ENCODE measurements around the gene GRIA4.

The GRIA4 gene

DNA sequence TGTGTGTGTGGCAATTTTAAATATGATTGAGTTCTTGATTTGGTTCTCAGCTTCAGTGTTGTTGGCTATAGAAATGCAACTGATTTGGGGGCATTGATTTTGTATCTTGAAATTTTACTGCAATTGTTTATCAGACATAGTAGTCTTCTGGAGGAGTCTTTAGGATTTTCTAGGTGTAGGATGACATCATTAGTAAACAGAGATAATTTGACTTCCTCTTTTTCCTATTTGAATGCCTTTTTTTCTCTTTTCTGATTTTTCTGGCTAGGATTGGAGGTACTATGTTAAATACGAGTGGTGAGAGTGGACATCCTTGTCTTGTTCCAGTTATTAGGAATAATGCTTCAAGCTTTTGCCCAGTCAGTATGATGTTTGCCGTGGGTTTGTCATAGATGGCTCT is 287.3 kb downstream of the GRIA4 start:
- Histone ChIP-seq H3K27me3 (ENCODE audit: control insufficient read depth in 2 of 2, insufficient read depth in 2 of 2, low read length in 2 of 2) (no peaks in the 10 kb centered on the region), H3K9ac (ENCODE audit: low read depth in 1 of 2, low read length in 2 of 2) (no peak overlapping the region), H3K9me3 (ENCODE audit: control insufficient read depth in 2 of 2, low read length in 2 of 2) (no peaks in the 10 kb centered on the region), H3K4me3 (ENCODE audit: low read length in 2 of 2) (no peak overlapping the region), H3K27ac (ENCODE audit: low read depth in 2 of 2, low read length in 2 of 2) (no peak overlapping the region), H3K36me3 (ENCODE audit: control insufficient read depth in 2 of 2, insufficient read depth in 2 of 2, low read length in 2 of 2) (no peaks in the 10 kb centered on the region), H3K4me1 (ENCODE audit: control insufficient read depth in 2 of 2, insufficient read depth in 2 of 2, low read length in 2 of 2) (no peaks in the 10 kb centered on the region)

DNA sequence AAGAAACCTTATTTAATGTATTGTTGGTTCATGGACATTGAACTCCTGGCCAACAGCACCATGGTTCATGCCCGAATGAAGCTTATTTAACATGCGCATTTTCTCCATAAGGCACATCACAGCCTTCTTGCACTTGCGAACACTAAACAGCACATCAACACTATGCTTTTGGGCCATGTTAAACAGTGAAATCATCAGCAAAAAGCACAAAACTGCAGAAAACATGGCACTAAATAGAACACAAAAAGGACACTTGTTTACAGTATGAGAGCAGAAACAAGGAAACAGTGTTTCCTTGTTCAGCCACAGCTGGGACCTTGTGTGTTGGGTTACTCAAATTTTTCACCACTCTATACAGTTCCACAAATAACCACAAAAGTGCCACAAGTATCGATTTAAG is 289.9 kb downstream of the GRIA4 start:
- Histone ChIP-seq H3K27me3 (ENCODE audit: control insufficient read depth in 2 of 2, insufficient read depth in 2 of 2, low read length in 2 of 2) (no peaks in the 10 kb centered on the region), H3K9me3 (ENCODE audit: control insufficient read depth in 2 of 2, low read length in 2 of 2) (no peaks in the 10 kb centered on the region), H3K9ac (ENCODE audit: low read depth in 1 of 2, low read length in 2 of 2) (no peak overlapping the region), H3K36me3 (ENCODE audit: control insufficient read depth in 2 of 2, insufficient read depth in 2 of 2, low read length in 2 of 2) (no peaks in the 10 kb centered on the region), H3K4me1 (ENCODE audit: control insufficient read depth in 2 of 2, insufficient read depth in 2 of 2, low read length in 2 of 2) (no peaks in the 10 kb centered on the region), H3K4me3 (ENCODE audit: low read length in 2 of 2) (no peak overlapping the region), H3K27ac (ENCODE audit: low read depth in 2 of 2, low read length in 2 of 2) (no peak overlapping the region)

DNA sequence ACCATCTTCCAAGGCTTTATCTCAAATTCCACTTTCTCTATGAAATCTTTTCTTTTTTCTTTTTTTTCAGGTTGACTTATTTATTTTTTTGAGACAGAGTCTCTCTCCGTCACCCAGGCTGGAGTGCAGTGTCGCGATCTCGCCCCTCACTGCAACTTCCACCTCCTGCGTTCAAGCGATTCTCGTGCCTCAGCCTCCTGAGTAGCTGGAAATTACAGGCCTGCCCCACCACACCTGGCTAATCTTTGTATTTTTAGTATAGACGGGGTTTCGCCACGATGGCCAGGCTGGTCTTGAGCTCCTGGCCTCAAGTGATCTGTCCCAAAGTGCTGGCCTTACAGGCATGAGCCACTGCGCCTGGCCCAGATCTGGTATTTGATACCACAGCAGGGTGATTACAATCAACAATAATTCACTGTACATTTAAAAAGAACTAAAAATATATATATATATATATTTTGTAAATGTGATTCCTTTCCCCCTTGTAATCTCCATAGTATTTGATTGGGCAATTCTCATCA is 290.7 kb downstream of the GRIA4 start:
- no peak overlapping the region for H3K9ac ChIP-seq (ENCODE audit: low read depth in 1 of 2, low read length in 2 of 2)
- no peaks in the 10 kb centered on the region for H3K4me1 ChIP-seq (ENCODE audit: control insufficient read depth in 2 of 2, insufficient read depth in 2 of 2, low read length in 2 of 2)
- no peaks in the 10 kb centered on the region for H3K9me3 ChIP-seq (ENCODE audit: control insufficient read depth in 2 of 2, low read length in 2 of 2)
- no peaks in the 10 kb centered on the region for H3K27me3 ChIP-seq (ENCODE audit: control insufficient read depth in 2 of 2, insufficient read depth in 2 of 2, low read length in 2 of 2)
- no peak overlapping the region for H3K27ac ChIP-seq (ENCODE audit: low read depth in 2 of 2, low read length in 2 of 2)
- no peak overlapping the region for H3K4me3 ChIP-seq (ENCODE audit: low read length in 2 of 2)
- H3K36me3 ChIP-seq (ENCODE audit: control insufficient read depth in 2 of 2, insufficient read depth in 2 of 2, low read length in 2 of 2): no peaks in the 10 kb centered on the region

DNA sequence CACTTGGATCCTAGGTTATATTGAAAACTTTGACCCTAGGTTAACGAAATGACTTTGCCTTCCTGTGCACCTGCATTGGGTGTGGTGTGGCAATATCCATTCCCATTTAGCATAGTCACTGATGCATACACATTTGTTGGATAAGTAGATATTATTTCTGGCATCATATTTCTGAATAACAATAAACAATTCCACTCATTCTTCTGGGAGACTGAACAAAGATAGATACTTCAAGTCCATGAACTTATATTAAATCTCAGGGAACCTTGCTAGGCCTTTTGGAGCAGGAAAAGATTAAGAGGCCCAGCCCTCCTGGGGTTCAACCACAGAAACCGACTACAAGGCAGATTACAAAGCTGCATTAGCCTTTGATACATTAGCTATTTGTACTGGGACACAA is 293.2 kb downstream of the GRIA4 start:
- no peak overlapping the region for H3K9ac ChIP-seq (ENCODE audit: low read depth in 1 of 2, low read length in 2 of 2)
- H3K4me3 ChIP-seq (ENCODE audit: low read length in 2 of 2): no peak overlapping the region
- H3K9me3 ChIP-seq (ENCODE audit: control insufficient read depth in 2 of 2, low read length in 2 of 2): no peaks in the 10 kb centered on the region
- H3K36me3 ChIP-seq (ENCODE audit: control insufficient read depth in 2 of 2, insufficient read depth in 2 of 2, low read length in 2 of 2): no peaks in the 10 kb centered on the region
- no peak overlapping the region for H3K27ac ChIP-seq (ENCODE audit: low read depth in 2 of 2, low read length in 2 of 2)
- H3K27me3 ChIP-seq (ENCODE audit: control insufficient read depth in 2 of 2, insufficient read depth in 2 of 2, low read length in 2 of 2): no peaks in the 10 kb centered on the region
- H3K4me1 ChIP-seq (ENCODE audit: control insufficient read depth in 2 of 2, insufficient read depth in 2 of 2, low read length in 2 of 2): no peaks in the 10 kb centered on the region

DNA sequence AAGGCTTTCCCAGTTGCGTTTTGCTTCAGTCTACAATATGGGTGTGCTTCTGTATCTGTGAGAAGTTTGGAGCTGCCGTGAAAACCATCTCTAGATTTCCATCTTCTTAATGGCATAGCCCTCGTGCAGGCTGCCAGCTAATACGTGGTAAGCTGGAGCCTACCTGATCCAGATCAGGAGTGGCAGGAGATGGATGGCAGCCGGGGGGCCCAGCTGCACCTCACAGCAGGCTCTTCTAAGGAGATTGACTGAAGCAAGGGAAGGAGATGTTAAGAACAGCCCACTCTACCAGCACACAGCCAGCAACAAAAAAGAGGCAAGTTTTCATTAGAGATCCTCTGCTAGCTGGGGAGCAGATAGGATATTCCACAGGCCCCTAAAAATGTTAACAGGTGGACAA is 296.6 kb downstream of the GRIA4 start:
- Histone ChIP-seq H3K4me1 (ENCODE audit: control insufficient read depth in 2 of 2, insufficient read depth in 2 of 2, low read length in 2 of 2) (no peaks in the 10 kb centered on the region), H3K9ac (ENCODE audit: low read depth in 1 of 2, low read length in 2 of 2) (no peak overlapping the region), H3K4me3 (ENCODE audit: low read length in 2 of 2) (no peak overlapping the region), H3K27ac (ENCODE audit: low read depth in 2 of 2, low read length in 2 of 2) (no peak overlapping the region), H3K9me3 (ENCODE audit: control insufficient read depth in 2 of 2, low read length in 2 of 2) (no peaks in the 10 kb centered on the region), H3K27me3 (ENCODE audit: control insufficient read depth in 2 of 2, insufficient read depth in 2 of 2, low read length in 2 of 2) (no peaks in the 10 kb centered on the region), H3K36me3 (ENCODE audit: control insufficient read depth in 2 of 2, insufficient read depth in 2 of 2, low read length in 2 of 2) (no peaks in the 10 kb centered on the region)

DNA sequence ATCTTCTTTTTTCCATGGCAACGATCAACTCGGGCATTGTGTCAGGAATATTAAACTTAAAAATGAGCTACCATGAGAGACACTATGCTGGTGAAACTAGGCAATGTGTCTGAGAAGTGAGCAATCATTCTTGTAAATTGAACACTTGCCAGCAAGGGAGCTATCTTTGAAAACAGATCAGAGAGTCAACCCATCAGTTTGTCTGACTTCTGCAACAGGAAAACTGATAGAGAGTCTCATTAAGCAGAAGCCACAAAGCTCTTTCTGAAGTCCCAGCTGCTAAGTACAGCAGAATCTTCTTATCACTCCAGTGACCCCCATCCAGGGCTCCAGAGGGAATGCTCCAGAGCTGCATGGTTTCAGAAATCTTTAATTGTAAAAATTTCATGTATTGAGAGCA is 297.4 kb downstream of the GRIA4 start:
- no peak overlapping the region for H3K9ac ChIP-seq (ENCODE audit: low read depth in 1 of 2, low read length in 2 of 2)
- no peaks in the 10 kb centered on the region for H3K4me1 ChIP-seq (ENCODE audit: control insufficient read depth in 2 of 2, insufficient read depth in 2 of 2, low read length in 2 of 2)
- H3K27ac ChIP-seq (ENCODE audit: low read depth in 2 of 2, low read length in 2 of 2): no peak overlapping the region
- no peak overlapping the region for H3K4me3 ChIP-seq (ENCODE audit: low read length in 2 of 2)
- H3K36me3 ChIP-seq (ENCODE audit: control insufficient read depth in 2 of 2, insufficient read depth in 2 of 2, low read length in 2 of 2): no peaks in the 10 kb centered on the region
- H3K27me3 ChIP-seq (ENCODE audit: control insufficient read depth in 2 of 2, insufficient read depth in 2 of 2, low read length in 2 of 2): no peaks in the 10 kb centered on the region
- no peaks in the 10 kb centered on the region for H3K9me3 ChIP-seq (ENCODE audit: control insufficient read depth in 2 of 2, low read length in 2 of 2)

DNA sequence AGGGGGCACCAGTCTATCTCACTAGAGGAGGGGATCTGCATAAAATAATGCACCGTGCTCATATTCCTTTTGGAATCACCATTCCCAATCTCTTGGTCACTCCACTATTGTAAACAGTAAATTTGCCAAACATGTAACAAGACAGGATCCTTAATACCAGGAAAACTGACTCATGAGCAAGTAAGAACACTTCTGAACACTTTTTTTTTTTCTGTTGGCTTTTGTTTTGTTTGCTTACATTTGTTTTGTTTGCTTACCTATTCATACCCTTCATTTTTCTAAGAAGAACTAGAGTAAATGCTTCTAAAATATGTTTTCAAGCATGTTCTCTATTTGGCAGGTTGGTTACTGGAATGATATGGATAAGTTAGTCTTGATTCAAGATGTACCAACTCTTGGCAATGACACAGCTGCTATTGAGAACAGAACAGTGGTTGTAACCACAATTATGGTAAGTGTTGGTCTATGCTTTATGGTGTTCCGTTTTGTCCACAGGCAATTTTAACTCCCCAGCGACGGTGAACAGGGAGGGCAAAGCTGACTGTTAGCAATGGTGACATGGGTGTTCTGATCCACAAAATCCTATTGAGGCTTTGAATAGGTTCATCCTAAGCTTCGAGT is 300.3 kb downstream of the GRIA4 start:
- no peak overlapping the region for H3K27ac ChIP-seq (ENCODE audit: low read depth in 2 of 2, low read length in 2 of 2)
- H3K9me3 ChIP-seq (ENCODE audit: control insufficient read depth in 2 of 2, low read length in 2 of 2): no peaks in the 10 kb centered on the region
- no peaks in the 10 kb centered on the region for H3K27me3 ChIP-seq (ENCODE audit: control insufficient read depth in 2 of 2, insufficient read depth in 2 of 2, low read length in 2 of 2)
- no peak overlapping the region for H3K9ac ChIP-seq (ENCODE audit: low read depth in 1 of 2, low read length in 2 of 2)
- H3K4me3 ChIP-seq (ENCODE audit: low read length in 2 of 2): no peak overlapping the region
- H3K4me1 ChIP-seq (ENCODE audit: control insufficient read depth in 2 of 2, insufficient read depth in 2 of 2, low read length in 2 of 2): no peaks in the 10 kb centered on the region
- H3K36me3 ChIP-seq (ENCODE audit: control insufficient read depth in 2 of 2, insufficient read depth in 2 of 2, low read length in 2 of 2): no peaks in the 10 kb centered on the region

DNA sequence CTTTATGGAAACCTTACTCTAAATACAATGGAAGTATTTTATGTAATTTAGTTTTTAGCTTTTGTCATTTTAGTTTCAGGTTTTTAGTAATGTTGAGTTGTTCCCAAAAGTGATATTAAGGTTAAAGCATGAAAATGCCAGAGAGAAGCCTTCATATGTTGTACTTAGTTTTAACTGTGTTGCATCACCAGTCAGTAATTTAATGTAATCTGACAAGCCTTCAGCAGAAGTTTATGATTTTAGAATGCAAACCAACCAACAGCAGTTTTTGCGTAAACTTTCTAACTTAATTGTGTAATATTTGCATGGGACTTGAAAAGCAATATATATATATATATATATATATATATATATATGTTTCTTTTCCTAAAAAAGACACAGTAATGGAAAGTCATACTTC is 301.6 kb downstream of the GRIA4 start:
- no peak overlapping the region for H3K27ac ChIP-seq (ENCODE audit: low read depth in 2 of 2, low read length in 2 of 2)
- no peaks in the 10 kb centered on the region for H3K4me1 ChIP-seq (ENCODE audit: control insufficient read depth in 2 of 2, insufficient read depth in 2 of 2, low read length in 2 of 2)

DNA sequence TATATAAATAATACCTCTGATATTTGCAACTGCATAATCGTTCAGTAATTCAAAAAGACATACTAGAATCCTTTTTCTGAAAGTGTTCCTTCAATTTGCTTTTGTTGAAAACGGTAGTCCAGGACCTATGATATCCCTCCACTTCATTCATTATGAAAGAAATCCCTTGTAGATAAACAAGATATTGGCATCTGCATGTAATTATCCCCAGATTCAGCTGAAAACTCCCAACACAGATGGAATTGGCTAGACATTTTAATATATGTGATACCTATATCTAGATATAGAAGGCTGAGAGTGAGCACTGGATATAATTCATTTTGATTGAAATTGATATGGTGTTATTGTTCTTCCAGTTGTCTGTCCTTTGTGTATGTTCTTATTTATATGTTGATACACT is 302.8 kb downstream of the GRIA4 start:
- Histone ChIP-seq H3K9ac (ENCODE audit: low read depth in 1 of 2, low read length in 2 of 2) (no peak overlapping the region), H3K9me3 (ENCODE audit: control insufficient read depth in 2 of 2, low read length in 2 of 2) (no peaks in the 10 kb centered on the region), H3K36me3 (ENCODE audit: control insufficient read depth in 2 of 2, insufficient read depth in 2 of 2, low read length in 2 of 2) (no peaks in the 10 kb centered on the region), H3K27ac (ENCODE audit: low read depth in 2 of 2, low read length in 2 of 2) (no peak overlapping the region), H3K4me3 (ENCODE audit: low read length in 2 of 2) (no peak overlapping the region), H3K27me3 (ENCODE audit: control insufficient read depth in 2 of 2, insufficient read depth in 2 of 2, low read length in 2 of 2) (no peaks in the 10 kb centered on the region), H3K4me1 (ENCODE audit: control insufficient read depth in 2 of 2, insufficient read depth in 2 of 2, low read length in 2 of 2) (no peaks in the 10 kb centered on the region)

More for the DNA sequence above, 301.6 kb downstream of the GRIA4 start:
- no peak overlapping the region for H3K4me3 ChIP-seq (ENCODE audit: low read length in 2 of 2)
- H3K36me3 ChIP-seq (ENCODE audit: control insufficient read depth in 2 of 2, insufficient read depth in 2 of 2, low read length in 2 of 2): no peaks in the 10 kb centered on the region
- H3K9me3 ChIP-seq (ENCODE audit: control insufficient read depth in 2 of 2, low read length in 2 of 2): no peaks in the 10 kb centered on the region
- H3K27me3 ChIP-seq (ENCODE audit: control insufficient read depth in 2 of 2, insufficient read depth in 2 of 2, low read length in 2 of 2): no peaks in the 10 kb centered on the region
- H3K9ac ChIP-seq (ENCODE audit: low read depth in 1 of 2, low read length in 2 of 2): no peak overlapping the region

DNA sequence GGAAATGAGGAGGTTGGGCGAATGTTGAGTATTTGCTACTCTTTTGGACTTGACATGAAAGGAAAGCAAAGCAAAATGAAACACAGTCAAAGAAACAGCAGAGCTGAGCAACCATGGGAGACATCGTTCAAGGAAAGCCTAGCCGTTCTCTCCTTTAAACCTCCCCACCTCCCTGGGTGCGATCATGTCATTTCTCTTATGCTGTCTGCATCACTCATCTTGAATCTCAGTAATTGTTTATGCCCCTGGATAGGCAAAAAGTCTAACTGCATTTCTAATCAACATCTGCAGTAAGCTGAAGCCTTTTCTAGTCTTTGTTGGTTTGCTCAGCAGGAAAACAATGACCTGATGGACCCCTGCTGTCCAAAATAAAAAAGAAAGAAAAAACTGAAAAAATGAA is 305.1 kb downstream of the GRIA4 start:
- H3K9me3 ChIP-seq (ENCODE audit: control insufficient read depth in 2 of 2, low read length in 2 of 2): no peaks in the 10 kb centered on the region
- no peaks in the 10 kb centered on the region for H3K36me3 ChIP-seq (ENCODE audit: control insufficient read depth in 2 of 2, insufficient read depth in 2 of 2, low read length in 2 of 2)
- no peak overlapping the region for H3K4me3 ChIP-seq (ENCODE audit: low read length in 2 of 2)
- H3K9ac ChIP-seq (ENCODE audit: low read depth in 1 of 2, low read length in 2 of 2): no peak overlapping the region
- H3K27me3 ChIP-seq (ENCODE audit: control insufficient read depth in 2 of 2, insufficient read depth in 2 of 2, low read length in 2 of 2): no peaks in the 10 kb centered on the region
- no peak overlapping the region for H3K27ac ChIP-seq (ENCODE audit: low read depth in 2 of 2, low read length in 2 of 2)
- H3K4me1 ChIP-seq (ENCODE audit: control insufficient read depth in 2 of 2, insufficient read depth in 2 of 2, low read length in 2 of 2): no peaks in the 10 kb centered on the region

DNA sequence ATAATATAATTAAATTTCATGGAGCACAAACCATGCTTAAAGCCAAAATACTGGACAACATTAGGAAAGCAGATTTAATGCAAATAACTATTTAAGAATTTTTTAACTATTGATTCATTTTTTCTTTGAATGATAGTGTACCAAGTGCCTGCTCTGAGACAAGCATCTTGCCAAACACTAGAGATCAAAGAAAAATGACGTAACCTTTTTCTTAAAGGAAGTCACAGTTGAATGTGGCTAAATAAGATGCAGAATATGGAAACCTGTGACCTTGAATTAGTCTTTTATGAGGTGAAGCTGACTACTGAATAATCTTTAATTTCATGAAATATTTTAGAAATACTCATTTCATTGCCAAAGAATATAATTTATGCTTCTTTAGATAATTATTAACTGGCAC is 308.2 kb downstream of the GRIA4 start:
- H3K27me3 ChIP-seq (ENCODE audit: control insufficient read depth in 2 of 2, insufficient read depth in 2 of 2, low read length in 2 of 2): no peaks in the 10 kb centered on the region

More for the DNA sequence above, 308.2 kb downstream of the GRIA4 start:
- no peak overlapping the region for H3K9ac ChIP-seq (ENCODE audit: low read depth in 1 of 2, low read length in 2 of 2)
- no peaks in the 10 kb centered on the region for H3K4me1 ChIP-seq (ENCODE audit: control insufficient read depth in 2 of 2, insufficient read depth in 2 of 2, low read length in 2 of 2)
- no peaks in the 10 kb centered on the region for H3K9me3 ChIP-seq (ENCODE audit: control insufficient read depth in 2 of 2, low read length in 2 of 2)
- no peaks in the 10 kb centered on the region for H3K36me3 ChIP-seq (ENCODE audit: control insufficient read depth in 2 of 2, insufficient read depth in 2 of 2, low read length in 2 of 2)
- H3K4me3 ChIP-seq (ENCODE audit: low read length in 2 of 2): no peak overlapping the region
- H3K27ac ChIP-seq (ENCODE audit: low read depth in 2 of 2, low read length in 2 of 2): no peak overlapping the region

Measured in mucosa of rectum (tissue), 2 donors.